ENCODE results near the gene CPED1. TPM values are rescaled to one million over a fixed set of nuclear protein-coding genes. Genes with fewer than 3 reads are reported as not detected.

The CPED1 gene
- total RNA-seq, 2 donors from 2014 or later = 4.0 to 15.9 TPM

DNA sequence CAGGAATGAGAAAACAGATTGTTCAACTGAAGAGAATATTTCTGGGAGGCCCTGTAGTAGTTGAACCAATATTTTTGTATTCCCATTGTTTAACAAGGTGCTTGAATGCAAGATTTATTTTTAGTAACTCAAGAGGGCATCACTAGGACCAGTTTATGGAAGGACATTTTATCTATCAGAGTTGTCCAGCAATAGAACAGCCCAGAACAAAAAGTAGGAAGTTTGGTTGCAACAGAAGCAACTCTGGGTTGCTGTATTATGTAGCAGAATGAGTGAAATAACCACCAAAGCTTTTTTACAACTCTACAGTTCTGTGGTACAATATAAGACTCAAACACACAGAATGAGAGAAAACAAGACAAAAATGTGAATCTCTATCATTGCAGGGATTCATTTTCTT lies 34.7 kb downstream of the CPED1 start:
- no peak for TF ChIP-seq CTCF (IDR thresholded peaks at IDR 0.05)

GRCh38 chr7:121023683-121024511 lies 35.4 kb downstream of the CPED1 start:
- DNase-seq = no peak
- peak overlapping the region; percentile 42 for H3K27ac ChIP-seq
- no peak for TF ChIP-seq CTCF (IDR thresholded peaks at IDR 0.05)
- peaks cover 8% of the 10 kb centered on the region for H3K4me1 ChIP-seq
- no peaks in the 10 kb centered on the region for H3K36me3 ChIP-seq
- H3K9me3 ChIP-seq = no peaks in the 10 kb centered on the region
- intact Hi-C loops (cut with DNase I) = no loop called here
- H3K9ac ChIP-seq (ENCODE audit: low read depth in 2 of 2, low read length in 2 of 2) = no peak overlapping the region
- no peak overlapping the region for H3K4me3 ChIP-seq
- no peaks in the 10 kb centered on the region for H3K27me3 ChIP-seq

More for the DNA sequence above, 34.7 kb downstream of the CPED1 start:
- Histone ChIP-seq H3K4me3 (no peak overlapping the region), H3K4me1 (peaks cover 8% of the 10 kb centered on the region), H3K36me3 (no peaks in the 10 kb centered on the region), H3K9ac (ENCODE audit: low read depth in 2 of 2, low read length in 2 of 2) (no peak overlapping the region), H3K9me3 (no peaks in the 10 kb centered on the region), H3K27ac (peak overlapping the region; percentile 42), H3K27me3 (no peaks in the 10 kb centered on the region)
- no peak for DNase-seq
- intact Hi-C loops (cut with DNase I) = no loop called here

DNA sequence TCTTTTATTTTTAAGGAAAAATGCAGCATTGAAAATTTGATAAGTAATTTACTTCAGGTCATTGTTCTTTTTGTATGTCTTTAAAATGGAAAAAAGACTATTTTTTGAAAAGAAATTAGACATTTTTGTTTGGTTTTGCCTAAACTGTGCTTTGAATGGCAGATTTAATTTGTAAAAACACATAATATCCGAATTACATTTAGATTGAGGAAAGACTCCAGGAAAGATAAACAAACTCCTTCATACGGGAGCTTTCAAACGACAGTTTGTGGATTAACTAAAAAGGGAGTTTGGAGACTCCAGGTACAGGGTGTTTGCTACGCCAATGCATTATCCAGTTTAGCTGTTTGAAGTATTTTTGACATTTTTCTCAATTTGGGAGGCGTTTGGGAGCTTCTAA lies 36.1 kb downstream of the CPED1 start:
- Histone ChIP-seq H3K36me3 (no peaks in the 10 kb centered on the region), H3K4me3 (no peak overlapping the region), H3K9me3 (no peaks in the 10 kb centered on the region), H3K4me1 (peaks cover 8% of the 10 kb centered on the region), H3K9ac (ENCODE audit: low read depth in 2 of 2, low read length in 2 of 2) (no peak overlapping the region), H3K27ac (no peak overlapping the region), H3K27me3 (no peaks in the 10 kb centered on the region)
- intact Hi-C loops (cut with DNase I) = no loop called here
- no peak for DNase-seq
- no peak for TF ChIP-seq CTCF (IDR thresholded peaks at IDR 0.05)

DNA sequence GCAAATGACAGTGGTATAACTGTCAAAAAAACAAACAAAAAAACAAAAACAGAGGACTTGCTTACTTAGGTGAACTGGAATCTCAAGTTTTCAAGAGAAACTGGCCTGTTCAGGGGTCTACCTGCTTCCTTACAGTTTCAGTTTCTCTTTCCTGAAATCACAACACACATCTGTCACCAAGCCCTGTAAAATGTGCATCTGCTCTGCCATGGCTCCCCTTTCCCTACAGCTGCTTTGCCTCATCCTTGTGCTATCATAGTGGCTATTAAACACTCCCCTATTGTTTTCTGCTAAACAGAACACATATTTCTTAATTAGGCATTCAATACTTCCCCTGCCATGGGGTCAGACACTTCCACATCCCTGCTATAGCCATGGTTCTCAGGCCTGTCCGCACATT lies 37.6 kb downstream of the CPED1 start:
- no peak for TF ChIP-seq CTCF (IDR thresholded peaks at IDR 0.05)
- H3K9ac ChIP-seq (ENCODE audit: low read depth in 2 of 2, low read length in 2 of 2) = no peak overlapping the region
- H3K27me3 ChIP-seq = no peaks in the 10 kb centered on the region
- H3K4me3 ChIP-seq = no peak overlapping the region
- no peak for DNase-seq
- peaks cover 8% of the 10 kb centered on the region for H3K4me1 ChIP-seq
- no peak overlapping the region for H3K27ac ChIP-seq
- H3K36me3 ChIP-seq = no peaks in the 10 kb centered on the region
- intact Hi-C loops (cut with DNase I) = no loop called here
- H3K9me3 ChIP-seq = no peaks in the 10 kb centered on the region

- Histone ChIP-seq H3K36me3 (no peaks in the 10 kb centered on the region), H3K9ac (ENCODE audit: low read depth in 2 of 2, low read length in 2 of 2) (no peak overlapping the region), H3K27me3 (no peaks in the 10 kb centered on the region), H3K9me3 (no peaks in the 10 kb centered on the region), H3K4me3 (no peak overlapping the region), H3K4me1 (peaks cover 8% of the 10 kb centered on the region), H3K27ac (no peak overlapping the region)
- intact Hi-C loops (cut with DNase I) = no loop called here
- no peak for DNase-seq
- TF ChIP-seq CTCF (IDR thresholded peaks at IDR 0.05) = no peak
These were observed 38.1 kb downstream of the CPED1 start for GRCh38 chr7:121026577-121027111.

All from colonic mucosa (tissue), 4 donors.